GM21717 (cell line): ENCODE data around the gene ATP1A4.

ENCODE experiments used
- ATAC-seq: cut with Tn5 transposase; IDR thresholded peaks from one replicate; pipeline ENCODE4 v1.9.1; 2021; ENCODE audit warnings: mild to moderate bottlenecking, moderate library complexity; ENCODE audit not compliant: unreplicated experiment

Gene ATP1A4

GRCh38 chr1:160139840-160140239 lies 11.6 kb upstream of the ATP1A4 start:
- ATAC-seq = no peak

GRCh38 chr1:160143695-160144094 lies 7.7 kb upstream of the ATP1A4 start:
- ATAC-seq = no peak

- no peak for ATAC-seq
Measured at GRCh38 chr1:160144921-160145320, 6.5 kb upstream of the ATP1A4 start.

- no peak for ATAC-seq
Measured at GRCh38 chr1:160146107-160146506, 5.3 kb upstream of the ATP1A4 start.

GRCh38 chr1:160148121-160148520 lies 3.3 kb upstream of the ATP1A4 start:
- ATAC-seq = no peak

GRCh38 chr1:160149233-160149632 lies 2.2 kb upstream of the ATP1A4 start:
- ATAC-seq = no peak

- ATAC-seq = no peak
Measured at GRCh38 chr1:160149716-160150115, 1.7 kb upstream of the ATP1A4 start.

GRCh38 chr1:160154790-160155189 lies 3.4 kb downstream of the ATP1A4 start:
- ATAC-seq = no peak

- no peak for ATAC-seq
Measured at GRCh38 chr1:160156361-160156760, 5.0 kb downstream of the ATP1A4 start.

- no peak for ATAC-seq
Measured at GRCh38 chr1:160157174-160157573, 5.8 kb downstream of the ATP1A4 start.

- no peak for ATAC-seq
Measured at GRCh38 chr1:160158031-160158430, 6.6 kb downstream of the ATP1A4 start.

- ATAC-seq = no peak
Measured at GRCh38 chr1:160158534-160158933, 7.1 kb downstream of the ATP1A4 start.

- ATAC-seq = no peak
Measured at GRCh38 chr1:160159846-160160245, 8.4 kb downstream of the ATP1A4 start.

GRCh38 chr1:160161965-160162705 lies 10.7 kb downstream of the ATP1A4 start:
- no peak for ATAC-seq

GRCh38 chr1:160162931-160163330 lies 11.5 kb downstream of the ATP1A4 start:
- ATAC-seq = no peak

- ATAC-seq = no peak
Measured at GRCh38 chr1:160163615-160164014, 12.2 kb downstream of the ATP1A4 start.

GRCh38 chr1:160164121-160164520 lies 12.7 kb downstream of the ATP1A4 start:
- no peak for ATAC-seq

GRCh38 chr1:160166166-160166868 lies 14.9 kb downstream of the ATP1A4 start:
- no peak for ATAC-seq

- no peak for ATAC-seq
Measured at GRCh38 chr1:160167056-160167455, 15.7 kb downstream of the ATP1A4 start.

- no peak for ATAC-seq
Measured at GRCh38 chr1:160167580-160167979, 16.2 kb downstream of the ATP1A4 start.

GRCh38 chr1:160168016-160168415 lies 16.6 kb downstream of the ATP1A4 start:
- no peak for ATAC-seq

- no peak for ATAC-seq
Measured at GRCh38 chr1:160168609-160169369, 17.4 kb downstream of the ATP1A4 start.
